Gastrocnemius medialis (tissue), 4 donors: ENCODE data around the gene THADA. TPM values are rescaled to one million over a fixed set of nuclear protein-coding genes. Genes with fewer than 3 reads are reported as not detected.

Source experiments
- ATAC-seq, 2 donors: fragments of 150-250 bp; one replicate each; pipeline ENCODE4 v1.9.1; 2016
- DNase-seq, 2 donors: peaks; one replicate each; pipeline ENCODE4 v3.0.0-alpha.2; 2019
- H3K27ac ChIP-seq, 4 donors: fragments of 200-600 bp; sonication (generic); 1 replicate in 1 of 4; 2 replicates in 3 of 4; pipeline ENCODE4 v1.5.1; 2016 to 2018; ENCODE audit warnings: mild to moderate bottlenecking in 2 of 4, moderate library complexity in 1 of 4
- H3K27me3 ChIP-seq, 3 donors: fragments of 200-600 bp; sonication (generic) in 2 of 3; 1 replicate in 1 of 3; 2 replicates in 2 of 3; pipeline versions ENCODE4 v1.5.1 to v1.6.0; 2016 to 2019; ENCODE audit warnings: mild to moderate bottlenecking in 1 of 3, moderate library complexity in 1 of 3
- H3K36me3 ChIP-seq, 2 donors: fragments of 200-600 bp; sonication (generic) in 1 of 2; one replicate each; pipeline ENCODE4 v1.5.1; 2017 to 2018
- H3K4me1 ChIP-seq, 2 donors: fragments of 200-600 bp; sonication (generic) in 1 of 2; one replicate each; pipeline ENCODE4 v1.5.1; 2016 to 2017; ENCODE audit warnings: mild to moderate bottlenecking in 2 of 2
- H3K4me3 ChIP-seq, 4 donors: fragments of 200-600 bp; sonication (generic) in 3 of 4; 1 replicate in 1 of 4; 2 replicates in 3 of 4; pipeline ENCODE4 v1.5.1; 2016 to 2019; ENCODE audit warnings: mild to moderate bottlenecking in 2 of 4
- H3K9me3 ChIP-seq, 3 donors: fragments of 200-600 bp; sonication (generic) in 2 of 3; 1 replicate in 1 of 3; 2 replicates in 2 of 3; pipeline ENCODE4 v1.5.1; 2016 to 2019
- CTCF ChIP-seq, 5 experiments: fragments of 450-650 bp in 3 of 5; fragments of 200-600 bp in 2 of 5; sonication (generic) in 2 of 5; IDR thresholded peaks in 4 of 5; conservative IDR thresholded peaks in 1 of 5; 1 replicate in 4 of 5; 2 replicates in 1 of 5; pipeline ENCODE4 v1.5.1; 2016 to 2019; ENCODE audit warnings: antibody characterized with exemption in 5 of 5, mild to moderate bottlenecking in 3 of 5, moderate library complexity in 3 of 5
- POLR2A ChIP-seq, 2 donors: fragments of 450-650 bp; IDR thresholded peaks; one replicate each; pipeline ENCODE4 v1.6.1; 2017; ENCODE audit warnings: antibody characterized with exemption in 2 of 2, mild to moderate bottlenecking in 2 of 2, moderate library complexity in 2 of 2
- in situ Hi-C, 4 donors: fragments of 200-750 bp; cut with MboI; loops; one replicate each; pipeline versions ENCODE4 v1.15.0 to v1.8.0; 2017; ENCODE audit warnings: low sequenced_read_pairs in 4 of 4
- intact Hi-C: fragments of 100-400 bp; cut with DNase I; formaldehyde crosslinking; loops from one replicate; pipeline ENCODE4 v1.15.1; 2023; ENCODE audit warnings: low total_unique reads
- total RNA-seq, 4 donors: library from RNA; depleted of rRNA; stranded (reverse); fragments of >200 nt; gene quantifications; one replicate each; pipeline versions ENCODE4 v1.1.0 to v1.2.3, GENCODE V29; 2016

The THADA gene
- total RNA-seq, 4 donors from 2014 or later, result 13.6 to 19.0 (median 16.2) TPM

GRCh38 chr2:43372416-43373081, 223.3 kb downstream of the THADA start:
- in situ Hi-C loops, result no loop called here
- Histone ChIP-seq H3K27me3 (no peaks in the 10 kb centered on the region), H3K4me1 (peaks cover 39 to 51% of the 10 kb centered on the region in 2 donors), H3K9me3 (no peaks in the 10 kb centered on the region), H3K36me3 (no peaks in the 10 kb centered on the region), H3K27ac (no peak overlapping the region), H3K4me3 (no peak overlapping the region)
- TF ChIP-seq POLR2A (IDR thresholded peaks at IDR 0.05) (no peak), CTCF (IDR thresholded peaks at IDR 0.05 in 4 of 5, conservative IDR thresholded peaks at IDR 0.05 in 1 of 5) (no peak)
- no peak for ATAC-seq
- DNase-seq, result no peak
- intact Hi-C loops, result no loop called here

GRCh38 chr2:43370705-43371104, 225.1 kb downstream of the THADA start:
- in situ Hi-C loops (no loop called here), intact Hi-C loops (loop anchor here (2.0 kb wide), 1 partner anchor 26 kb away; no protein-coding TSS in a partner anchor)
- Histone ChIP-seq H3K36me3 (no peaks in the 10 kb centered on the region), H3K27ac (peak overlapping the region; percentile 1 to 48 (median 19)), H3K4me3 (no peak overlapping the region), H3K9me3 (no peaks in the 10 kb centered on the region), H3K4me1 (peaks cover 21 to 42% of the 10 kb centered on the region in 2 donors), H3K27me3 (no peaks in the 10 kb centered on the region)
- DNase-seq (no peak), ATAC-seq (no peak)
- TF ChIP-seq CTCF (IDR thresholded peaks at IDR 0.05 in 4 of 5, conservative IDR thresholded peaks at IDR 0.05 in 1 of 5) (no peak), POLR2A (IDR thresholded peaks at IDR 0.05) (no peak)

GRCh38 chr2:43370146-43370545, 225.7 kb downstream of the THADA start:
- DNase-seq, result no peak
- Histone ChIP-seq H3K27ac (peak overlapping the region in 3 of 4 donors; percentile 1 to 48 (median 28)), H3K4me1 (peaks cover 15 to 37% of the 10 kb centered on the region in 2 donors), H3K27me3 (no peaks in the 10 kb centered on the region), H3K36me3 (no peaks in the 10 kb centered on the region), H3K4me3 (no peak overlapping the region), H3K9me3 (no peaks in the 10 kb centered on the region)
- no peak for ATAC-seq
- TF ChIP-seq CTCF (IDR thresholded peaks at IDR 0.05 in 4 of 5, conservative IDR thresholded peaks at IDR 0.05 in 1 of 5) (no peak), POLR2A (IDR thresholded peaks at IDR 0.05) (no peak)
- intact Hi-C loops, result loop anchor here (2.0 kb wide), 1 partner anchor 25 kb away; no protein-coding TSS in a partner anchor
- in situ Hi-C loops, result no loop called here

GRCh38 chr2:43368483-43369385, 227.1 kb downstream of the THADA start:
- no peak overlapping the region for H3K4me3 ChIP-seq
- no peaks in the 10 kb centered on the region for H3K9me3 ChIP-seq
- ATAC-seq (no peak), DNase-seq (no peak)
- H3K36me3 ChIP-seq, result no peaks in the 10 kb centered on the region
- H3K27me3 ChIP-seq, result no peaks in the 10 kb centered on the region
- TF ChIP-seq CTCF (IDR thresholded peaks at IDR 0.05 in 4 of 5, conservative IDR thresholded peaks at IDR 0.05 in 1 of 5) (no peak), POLR2A (IDR thresholded peaks at IDR 0.05) (no peak)
- peak overlapping the region in 1 of 4 donors; percentile 22 for H3K27ac ChIP-seq
- intact Hi-C loops, result no loop called here
- in situ Hi-C loops, result no loop called here
- peaks cover 15 to 32% of the 10 kb centered on the region in 2 donors for H3K4me1 ChIP-seq
